Thoracic aorta (tissue), 2 donors: ENCODE data around the gene PIEZO2. TPM values are rescaled to one million over a fixed set of nuclear protein-coding genes. Genes with fewer than 3 reads are reported as not detected.

Source experiments
- ATAC-seq: fragments of 150-250 bp; one replicate; pipeline ENCODE4 v1.8.0; 2017; ENCODE audit warnings: low read depth; ENCODE audit not compliant: insufficient number of reproducible peaks, low FRiP score
- DNase-seq: peaks from one replicate; pipeline ENCODE4 v3.0.0-alpha.2; 2020; ENCODE audit warnings: low spot score
- H3K27ac ChIP-seq, 2 donors: fragments of 200-600 bp; sonication (generic); 1 replicate in 1 of 2; 2 replicates in 1 of 2; pipeline ENCODE4 v1.5.1; 2016; ENCODE audit warnings: mild to moderate bottlenecking in 2 of 2, moderate library complexity in 2 of 2
- H3K27me3 ChIP-seq: fragments of 200-600 bp; sonication (generic); replicated peaks from 2 replicates; pipeline ENCODE4 v1.6.0; 2016; ENCODE audit warnings: mild to moderate bottlenecking; ENCODE audit not compliant: insufficient read depth
- H3K36me3 ChIP-seq: fragments of 200-600 bp; sonication (generic); one replicate; pipeline ENCODE4 v1.5.1; 2016
- H3K4me1 ChIP-seq, 2 donors: fragments of 200-600 bp; sonication (generic); 1 replicate in 1 of 2; 2 replicates in 1 of 2; pipeline versions ENCODE4 v1.5.1 to v1.6.0; 2016; ENCODE audit warnings: low read depth in 2 of 2, mild to moderate bottlenecking in 1 of 2; ENCODE audit not compliant: control insufficient read depth in 1 of 2
- H3K4me3 ChIP-seq: fragments of 200-600 bp; sonication (generic); 2 replicates; pipeline ENCODE4 v1.5.1; 2016; ENCODE audit warnings: mild to moderate bottlenecking
- H3K9me3 ChIP-seq: fragments of 200-600 bp; sonication (generic); 2 replicates; pipeline ENCODE4 v1.5.1; 2016
- total RNA-seq, 2 donors: library from RNA; depleted of rRNA; stranded (reverse); fragments of >200 nt; gene quantifications; one replicate each; pipeline versions ENCODE4 v1.1.0 to v1.2.3, GENCODE V29; 2016
- TF ChIP-seq, protein P1 (sequence below): fragments of 200-600 bp; sonication (generic); IDR thresholded peaks from one replicate; pipeline ENCODE4 v1.5.1; 2019; ENCODE audit warnings: antibody characterized with exemption

The PIEZO2 gene
- total RNA-seq, 2 donors from 2014 or later, result 8.3 to 10.3 TPM

DNA sequence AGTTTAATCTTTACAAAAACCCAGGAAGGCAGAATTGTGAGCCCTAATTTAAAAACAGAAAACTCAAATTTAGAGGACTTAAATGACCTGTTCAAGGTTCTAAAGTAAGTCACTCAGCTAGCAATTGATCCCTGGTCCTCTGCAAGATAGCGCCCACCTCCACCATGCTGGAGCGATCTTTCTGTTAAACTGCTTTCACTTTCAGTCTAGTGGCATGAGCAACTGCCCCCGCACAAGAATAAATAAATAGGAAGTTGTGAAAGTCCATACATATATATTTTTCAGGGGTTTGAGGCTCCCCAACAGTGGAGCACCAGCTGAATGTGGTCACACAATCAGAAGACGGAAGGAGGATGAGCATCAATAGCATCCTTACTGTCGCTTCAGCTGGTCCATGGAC, 405.6 kb downstream of the PIEZO2 start:
- no peaks in the 10 kb centered on the region for H3K36me3 ChIP-seq
- no peaks in the 10 kb centered on the region for H3K27me3 ChIP-seq
- TF ChIP-seq, protein P1, sequence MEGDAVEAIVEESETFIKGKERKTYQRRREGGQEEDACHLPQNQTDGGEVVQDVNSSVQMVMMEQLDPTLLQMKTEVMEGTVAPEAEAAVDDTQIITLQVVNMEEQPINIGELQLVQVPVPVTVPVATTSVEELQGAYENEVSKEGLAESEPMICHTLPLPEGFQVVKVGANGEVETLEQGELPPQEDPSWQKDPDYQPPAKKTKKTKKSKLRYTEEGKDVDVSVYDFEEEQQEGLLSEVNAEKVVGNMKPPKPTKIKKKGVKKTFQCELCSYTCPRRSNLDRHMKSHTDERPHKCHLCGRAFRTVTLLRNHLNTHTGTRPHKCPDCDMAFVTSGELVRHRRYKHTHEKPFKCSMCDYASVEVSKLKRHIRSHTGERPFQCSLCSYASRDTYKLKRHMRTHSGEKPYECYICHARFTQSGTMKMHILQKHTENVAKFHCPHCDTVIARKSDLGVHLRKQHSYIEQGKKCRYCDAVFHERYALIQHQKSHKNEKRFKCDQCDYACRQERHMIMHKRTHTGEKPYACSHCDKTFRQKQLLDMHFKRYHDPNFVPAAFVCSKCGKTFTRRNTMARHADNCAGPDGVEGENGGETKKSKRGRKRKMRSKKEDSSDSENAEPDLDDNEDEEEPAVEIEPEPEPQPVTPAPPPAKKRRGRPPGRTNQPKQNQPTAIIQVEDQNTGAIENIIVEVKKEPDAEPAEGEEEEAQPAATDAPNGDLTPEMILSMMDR, result no peak
- DNase-seq (no peak), ATAC-seq (no peak)
- no peaks in the 10 kb centered on the region for H3K9me3 ChIP-seq
- H3K27ac ChIP-seq, result no peak overlapping the region
- H3K4me1 ChIP-seq, result no peaks in the 10 kb centered on the region
- no peak overlapping the region for H3K4me3 ChIP-seq

DNA sequence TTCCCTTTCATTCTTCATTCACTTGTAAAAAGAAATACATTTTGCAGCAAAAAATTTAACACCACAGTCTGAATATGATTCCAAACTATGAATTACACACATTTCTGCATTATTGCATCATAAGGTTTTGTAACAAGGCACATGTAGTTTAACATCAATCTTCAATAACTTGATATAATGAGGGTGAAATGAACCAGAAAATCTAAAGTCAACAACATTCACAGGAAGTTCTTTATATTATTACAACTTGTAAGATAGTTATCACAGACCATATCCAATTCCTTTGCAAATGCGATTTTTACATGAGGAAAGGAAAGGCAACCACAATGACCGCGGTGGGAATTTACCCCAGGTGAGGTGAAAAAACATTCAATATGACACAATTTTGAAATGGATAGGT, 410.2 kb downstream of the PIEZO2 start:
- Histone ChIP-seq H3K27ac (no peak overlapping the region), H3K27me3 (no peaks in the 10 kb centered on the region), H3K4me1 (no peaks in the 10 kb centered on the region), H3K4me3 (no peak overlapping the region), H3K36me3 (no peaks in the 10 kb centered on the region), H3K9me3 (no peaks in the 10 kb centered on the region)
- ATAC-seq, result no peak
- no peak for DNase-seq
- TF ChIP-seq, protein P1, result no peak

DNA sequence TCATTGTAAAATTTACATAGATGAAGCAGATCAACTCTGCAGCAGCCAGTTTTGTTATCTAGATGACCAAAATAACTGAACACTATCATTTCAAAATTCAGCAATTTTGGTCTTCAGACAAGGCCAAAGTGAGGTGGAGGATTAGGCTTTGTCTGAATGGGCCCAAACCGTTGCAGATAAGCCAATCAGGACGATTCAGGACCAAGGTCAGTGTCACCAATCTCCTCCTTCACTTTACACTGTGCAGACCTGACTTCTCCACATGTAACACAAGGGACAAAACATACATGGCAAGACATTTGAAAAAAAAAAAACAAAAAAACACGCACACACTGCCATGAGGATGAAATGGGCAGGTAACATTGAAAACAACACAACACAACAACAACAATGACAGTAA, 412.4 kb downstream of the PIEZO2 start:
- no peak for ATAC-seq

DNA sequence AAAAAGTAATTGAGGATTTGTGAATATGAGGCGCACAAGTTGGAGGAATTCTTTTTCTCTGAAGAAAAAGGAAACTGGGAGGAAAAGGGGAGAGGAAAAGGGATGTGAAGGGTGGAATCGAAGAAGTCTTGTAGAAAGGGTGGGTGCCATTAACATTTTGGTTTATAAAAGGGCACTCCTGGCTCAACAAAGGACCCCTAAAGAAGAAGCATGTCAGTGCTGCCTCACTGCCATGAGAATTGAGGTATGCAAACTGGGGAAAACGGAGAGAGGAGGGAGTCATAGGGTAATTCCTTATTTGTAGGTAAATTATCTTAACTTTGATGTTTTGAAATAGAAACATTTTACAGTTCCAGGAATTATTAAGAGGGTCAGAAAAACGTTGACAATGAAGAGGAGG, 416.4 kb downstream of the PIEZO2 start:
- H3K4me3 ChIP-seq, result no peak overlapping the region
- H3K36me3 ChIP-seq, result no peaks in the 10 kb centered on the region
- H3K27ac ChIP-seq, result no peak overlapping the region
- ATAC-seq, result no peak
- no peaks in the 10 kb centered on the region for H3K4me1 ChIP-seq
- no peaks in the 10 kb centered on the region for H3K27me3 ChIP-seq
- no peak for DNase-seq
- H3K9me3 ChIP-seq, result no peaks in the 10 kb centered on the region
- TF ChIP-seq, protein P1, result no peak

More for the DNA sequence above, 412.4 kb downstream of the PIEZO2 start:
- Histone ChIP-seq H3K36me3 (no peaks in the 10 kb centered on the region), H3K4me1 (no peaks in the 10 kb centered on the region), H3K27ac (no peak overlapping the region), H3K27me3 (no peaks in the 10 kb centered on the region), H3K4me3 (no peak overlapping the region), H3K9me3 (no peaks in the 10 kb centered on the region)
- no peak for DNase-seq
- TF ChIP-seq, protein P1, result no peak

DNA sequence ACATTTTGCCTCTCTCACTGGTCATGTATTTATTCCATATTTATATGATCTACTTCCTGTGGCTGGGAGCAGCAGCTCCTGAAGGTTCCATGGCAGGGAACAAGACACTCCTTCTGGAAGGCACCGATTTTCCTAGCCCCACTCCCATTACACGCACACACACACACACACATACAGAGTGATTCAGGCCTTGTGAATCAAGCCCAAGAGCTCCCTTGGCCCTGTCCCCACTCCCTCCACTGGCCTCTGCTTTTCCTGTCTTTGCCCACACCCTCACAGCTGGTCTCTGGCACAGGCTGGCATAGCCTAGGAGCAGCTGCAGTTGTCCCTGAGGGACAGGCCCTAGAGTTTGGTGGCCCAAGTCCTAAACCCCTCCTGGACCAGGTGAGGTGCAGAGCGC, 421.9 kb downstream of the PIEZO2 start:
- H3K27ac ChIP-seq, result no peak overlapping the region
- no peak overlapping the region for H3K4me3 ChIP-seq
- no peaks in the 10 kb centered on the region for H3K9me3 ChIP-seq
- ATAC-seq (no peak), DNase-seq (no peak)
- TF ChIP-seq, protein P1, result no peak
- no peaks in the 10 kb centered on the region for H3K27me3 ChIP-seq
- no peaks in the 10 kb centered on the region for H3K4me1 ChIP-seq
- no peaks in the 10 kb centered on the region for H3K36me3 ChIP-seq
